ENCODE data around the gene PADI4.

DNA sequence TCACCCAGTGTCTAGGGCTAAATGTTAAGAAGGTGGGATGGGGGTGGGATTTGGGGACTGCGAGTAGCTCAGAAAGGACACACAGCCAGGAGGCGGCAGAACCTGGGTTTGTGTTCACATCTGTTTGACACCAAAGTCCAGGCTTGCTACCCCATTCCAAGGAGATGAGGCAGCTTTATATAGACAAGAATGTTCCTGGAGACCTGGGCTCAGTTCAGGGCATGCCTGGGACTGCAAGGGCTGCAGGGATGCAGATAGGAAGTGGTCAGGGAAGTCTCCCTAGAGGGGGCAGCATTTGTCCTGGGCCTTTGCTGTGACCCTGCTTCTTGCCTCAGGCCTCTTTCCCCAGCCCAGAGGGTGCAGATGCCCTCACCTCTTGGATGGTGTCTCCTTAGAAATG is 42.8 kb upstream of the PADI4 start:
- TF ChIP-seq EZH2 (IDR thresholded peaks at IDR 0.05; ENCODE audit: low read depth) (no peak), CTCF (conservative IDR thresholded peaks at IDR 0.05) (no peak)
